HS-27A (cell line): ENCODE data around the gene LTBP2.

Experiments
- DNase-seq: peaks from one replicate; pipeline ENCODE4 v3.0.0-alpha.2; 2012; ENCODE audit warnings: low read depth, missing footprints

LTBP2 gene

GRCh38 chr14:74571901-74572725 is 39.9 kb downstream of the LTBP2 start:
- DNase-seq: peak; percentile 96

DNA sequence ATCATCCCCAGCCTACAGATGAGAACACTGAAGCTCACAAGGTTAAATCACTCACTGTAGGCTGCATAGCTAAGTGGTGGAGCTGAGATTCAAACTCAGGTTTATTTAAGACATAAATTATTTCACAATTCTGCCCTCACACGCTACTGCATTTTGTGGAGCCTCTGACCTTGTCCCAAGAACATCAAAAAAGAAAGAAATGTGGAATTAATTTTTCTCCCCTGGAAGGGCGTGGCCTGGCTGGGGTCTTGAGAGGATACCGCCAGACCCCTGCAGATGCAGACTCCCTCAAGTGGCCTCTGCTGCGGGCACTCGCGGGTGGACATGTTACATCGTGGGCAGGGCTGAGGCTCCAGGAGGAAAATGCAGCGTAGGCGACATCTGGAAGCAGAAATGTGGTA is 40.6 kb downstream of the LTBP2 start:
- DNase-seq: peak; percentile 29

- DNase-seq: no peak
Observed at GRCh38 chr14:74570696-74571095, 41.3 kb downstream of the LTBP2 start.

DNA sequence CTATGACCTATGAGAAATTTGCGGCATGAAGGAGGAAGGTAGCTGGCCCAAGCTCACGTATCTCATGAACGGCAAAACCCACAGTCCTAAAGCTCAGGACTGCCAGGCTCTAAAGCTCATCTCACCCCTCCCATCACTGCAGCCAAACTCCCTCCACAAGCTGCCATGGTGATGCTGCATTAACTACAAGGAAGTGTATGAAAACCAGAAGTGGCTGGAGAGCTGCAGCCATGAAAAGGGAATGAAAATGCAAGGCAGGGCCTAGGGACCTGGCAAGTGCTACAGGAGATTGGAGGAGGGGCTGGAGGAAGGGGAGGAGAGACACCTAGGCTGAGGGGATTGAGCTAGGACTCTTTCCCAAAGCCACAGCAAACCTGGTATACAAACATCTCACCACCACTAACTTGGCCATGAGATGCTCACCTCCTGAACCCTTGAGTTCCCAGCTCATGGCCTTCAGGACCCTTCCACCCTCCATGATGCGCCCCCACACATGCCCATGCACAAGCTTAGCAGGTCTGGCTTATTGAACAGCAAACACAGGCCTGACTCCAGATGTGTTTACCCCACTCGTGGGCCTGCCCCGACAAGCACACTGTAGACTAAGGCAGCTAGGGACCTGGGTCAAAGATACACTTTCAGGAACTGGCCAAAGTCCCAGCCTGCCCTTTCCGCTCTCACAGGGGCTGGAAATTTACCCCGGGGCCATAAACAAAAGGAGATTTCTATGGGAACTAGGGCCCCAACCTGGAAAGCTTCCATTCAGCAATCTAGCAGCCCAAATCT is 42.0 kb downstream of the LTBP2 start:
- DNase-seq: no peak

DNA sequence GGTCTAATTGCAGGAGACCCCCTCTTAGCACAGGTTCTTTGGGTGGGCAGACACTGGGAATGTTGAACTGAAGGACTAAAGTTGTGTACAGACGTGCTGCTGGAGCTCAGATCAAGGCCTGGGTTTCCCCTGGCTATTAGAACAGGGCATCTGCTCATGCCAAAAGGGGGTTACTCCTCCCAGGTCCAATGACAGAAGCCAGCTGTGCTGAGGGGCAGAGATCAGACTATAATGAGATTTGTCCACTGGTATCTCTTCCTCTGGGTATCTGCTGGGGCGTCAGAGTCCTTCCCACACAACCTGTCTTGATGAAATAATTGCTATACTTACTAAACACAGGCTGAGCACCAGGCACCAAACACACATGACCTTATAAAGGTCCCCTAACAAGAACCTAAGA is 42.6 kb downstream of the LTBP2 start:
- no peak for DNase-seq

GRCh38 chr14:74568911-74569310 is 43.1 kb downstream of the LTBP2 start:
- DNase-seq: no peak

DNA sequence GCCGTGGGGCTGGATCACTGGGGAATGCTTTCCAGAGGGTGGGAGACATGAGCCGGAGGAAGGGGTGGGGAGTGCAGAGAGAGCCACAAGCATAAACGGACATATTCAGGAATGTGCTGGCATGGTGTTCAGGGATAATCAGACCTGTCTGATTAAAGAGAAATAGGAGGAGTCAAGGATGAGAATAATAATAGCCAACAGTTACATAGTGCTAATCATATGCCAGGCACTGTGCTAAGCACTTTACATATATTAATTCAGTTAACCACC is 43.7 kb downstream of the LTBP2 start:
- DNase-seq: no peak

DNA sequence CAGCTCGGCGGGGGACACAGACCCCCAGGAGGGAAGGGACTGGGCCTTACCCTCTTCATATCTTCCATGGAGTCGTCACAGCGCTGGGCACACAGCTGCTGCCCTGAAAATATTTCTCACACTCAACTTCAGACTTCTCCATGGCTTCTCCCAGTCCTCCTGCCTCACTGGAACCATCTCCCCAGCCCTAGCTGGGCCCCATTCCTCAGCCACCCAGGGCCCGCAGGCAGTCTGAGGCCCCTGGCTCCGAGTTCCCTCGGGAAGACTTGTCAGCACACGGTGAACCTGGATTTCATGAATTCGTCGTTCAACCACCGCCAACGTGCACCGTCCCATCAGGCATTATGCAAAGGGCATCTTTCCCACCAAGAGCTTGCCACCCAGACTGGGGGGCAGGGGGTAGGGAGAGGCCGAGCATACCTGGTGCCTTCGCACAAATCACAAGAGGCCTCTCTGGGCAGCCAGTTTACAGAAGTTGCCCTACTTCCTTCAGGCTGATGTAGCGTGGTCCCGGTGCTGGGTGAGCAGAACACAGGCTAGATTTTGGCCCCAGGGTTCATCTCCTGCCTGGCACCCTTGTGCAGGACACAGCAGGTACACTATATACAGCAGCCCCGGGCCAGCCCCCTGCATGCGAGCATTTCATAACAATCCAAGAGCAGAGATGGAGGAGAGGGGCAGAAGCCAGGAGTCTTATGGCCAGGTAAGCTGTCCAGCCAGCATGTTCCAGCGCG is 44.2 kb downstream of the LTBP2 start:
- no peak for DNase-seq

GRCh38 chr14:74567219-74567618 is 44.8 kb downstream of the LTBP2 start:
- no peak for DNase-seq

- no peak for DNase-seq
Observed at GRCh38 chr14:74566174-74567141, 45.6 kb downstream of the LTBP2 start.

- no peak for DNase-seq
Observed at GRCh38 chr14:74563586-74564159, 48.4 kb downstream of the LTBP2 start.

DNA sequence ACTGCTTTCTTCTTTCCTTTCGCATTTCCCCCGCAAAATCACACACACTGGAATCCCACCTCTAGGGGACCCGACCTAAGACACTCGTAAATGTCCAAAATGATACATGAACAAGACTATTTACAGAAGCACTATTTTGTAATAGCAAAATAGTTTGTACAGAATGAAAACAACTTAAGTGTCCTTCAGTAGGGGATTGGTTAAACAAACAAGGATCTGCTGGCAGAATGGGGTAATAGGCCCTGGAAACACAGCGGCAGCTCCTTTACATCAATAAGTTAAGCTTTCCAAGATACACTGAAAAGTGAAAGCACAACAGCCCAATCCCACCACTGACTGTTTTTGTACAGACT is 48.8 kb downstream of the LTBP2 start:
- DNase-seq: no peak

GRCh38 chr14:74562515-74563232 is 49.4 kb downstream of the LTBP2 start:
- DNase-seq: no peak

DNA sequence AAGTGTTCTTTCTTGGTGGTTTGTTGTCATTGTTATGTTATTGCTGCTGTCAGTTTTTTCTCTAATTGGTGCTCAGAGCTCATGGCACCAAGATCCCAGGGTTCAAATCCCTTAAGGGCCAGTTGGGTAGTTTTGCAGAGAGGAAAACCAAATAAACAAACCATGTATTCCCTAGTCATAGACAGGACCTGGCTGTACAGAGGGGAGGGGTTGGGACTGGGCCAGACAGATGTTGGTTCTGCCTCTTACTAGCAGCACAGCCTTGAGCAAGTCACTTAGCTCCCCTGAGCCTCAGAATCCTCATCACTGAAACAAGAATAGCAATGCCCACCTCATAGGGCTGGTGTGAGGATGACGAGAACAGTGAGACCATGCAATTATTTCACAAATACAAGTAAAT is 53.4 kb downstream of the LTBP2 start:
- DNase-seq: no peak

- DNase-seq: no peak
Observed at GRCh38 chr14:74557691-74558090, 54.3 kb downstream of the LTBP2 start.

DNA sequence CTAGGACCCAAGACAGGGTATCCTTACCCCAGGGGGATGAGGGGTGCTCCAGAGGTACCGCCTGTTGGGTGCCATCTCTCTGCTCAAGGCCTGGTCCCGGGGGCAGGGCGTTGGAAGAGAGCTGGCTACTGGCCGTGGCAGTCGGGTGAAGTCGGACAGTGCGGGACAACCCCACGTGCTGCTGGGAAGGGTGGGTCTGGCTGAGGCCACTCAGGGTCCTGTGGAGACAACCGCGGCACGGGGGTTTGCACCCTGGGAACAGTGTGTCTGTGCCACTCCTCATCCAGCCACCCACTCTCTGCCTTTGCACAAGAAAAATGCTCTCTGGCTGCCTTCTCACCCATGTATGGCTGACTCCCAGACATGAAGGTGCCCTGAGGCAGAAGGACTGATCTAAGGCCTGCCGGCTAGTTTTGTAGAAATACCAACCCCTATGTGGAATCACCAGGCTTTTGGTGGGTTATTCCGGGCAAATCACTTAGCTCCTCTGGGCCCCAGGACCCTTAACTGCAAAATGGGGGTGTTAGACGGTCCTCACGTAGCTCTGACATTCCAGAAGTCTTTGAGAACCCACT is 56.5 kb downstream of the LTBP2 start:
- no peak for DNase-seq

DNA sequence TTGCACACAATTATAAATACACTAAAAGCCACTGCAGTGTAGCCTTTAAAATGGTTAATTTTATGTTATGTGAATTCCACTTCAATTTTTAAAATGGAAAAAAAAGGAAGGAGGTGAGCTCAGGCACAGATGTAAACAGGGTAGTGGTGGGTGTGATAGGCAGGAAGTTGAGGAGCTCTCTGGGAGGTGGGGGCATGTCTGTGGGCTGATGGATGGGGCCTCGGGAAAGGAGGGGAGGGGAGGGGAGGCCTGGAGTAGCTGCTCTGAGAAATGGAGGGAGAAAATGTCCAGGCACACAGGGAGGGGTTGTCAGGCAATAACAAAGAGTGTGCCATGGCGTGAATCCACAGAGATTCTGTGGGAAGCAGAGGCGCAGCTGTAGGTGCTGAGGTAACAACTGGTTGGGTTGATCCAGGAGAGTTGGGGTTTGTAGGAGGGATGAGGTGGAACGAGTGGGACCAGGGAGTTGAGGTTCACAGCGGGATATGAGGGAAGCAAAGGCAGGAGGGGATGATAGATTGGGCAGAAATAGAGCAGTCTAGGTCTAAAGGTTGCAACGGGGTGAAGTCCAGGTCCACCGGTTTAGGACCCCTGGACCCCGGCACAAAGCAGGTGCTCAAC is 57.2 kb downstream of the LTBP2 start:
- no peak for DNase-seq

GRCh38 chr14:74552623-74553022 is 59.4 kb downstream of the LTBP2 start:
- no peak for DNase-seq

DNA sequence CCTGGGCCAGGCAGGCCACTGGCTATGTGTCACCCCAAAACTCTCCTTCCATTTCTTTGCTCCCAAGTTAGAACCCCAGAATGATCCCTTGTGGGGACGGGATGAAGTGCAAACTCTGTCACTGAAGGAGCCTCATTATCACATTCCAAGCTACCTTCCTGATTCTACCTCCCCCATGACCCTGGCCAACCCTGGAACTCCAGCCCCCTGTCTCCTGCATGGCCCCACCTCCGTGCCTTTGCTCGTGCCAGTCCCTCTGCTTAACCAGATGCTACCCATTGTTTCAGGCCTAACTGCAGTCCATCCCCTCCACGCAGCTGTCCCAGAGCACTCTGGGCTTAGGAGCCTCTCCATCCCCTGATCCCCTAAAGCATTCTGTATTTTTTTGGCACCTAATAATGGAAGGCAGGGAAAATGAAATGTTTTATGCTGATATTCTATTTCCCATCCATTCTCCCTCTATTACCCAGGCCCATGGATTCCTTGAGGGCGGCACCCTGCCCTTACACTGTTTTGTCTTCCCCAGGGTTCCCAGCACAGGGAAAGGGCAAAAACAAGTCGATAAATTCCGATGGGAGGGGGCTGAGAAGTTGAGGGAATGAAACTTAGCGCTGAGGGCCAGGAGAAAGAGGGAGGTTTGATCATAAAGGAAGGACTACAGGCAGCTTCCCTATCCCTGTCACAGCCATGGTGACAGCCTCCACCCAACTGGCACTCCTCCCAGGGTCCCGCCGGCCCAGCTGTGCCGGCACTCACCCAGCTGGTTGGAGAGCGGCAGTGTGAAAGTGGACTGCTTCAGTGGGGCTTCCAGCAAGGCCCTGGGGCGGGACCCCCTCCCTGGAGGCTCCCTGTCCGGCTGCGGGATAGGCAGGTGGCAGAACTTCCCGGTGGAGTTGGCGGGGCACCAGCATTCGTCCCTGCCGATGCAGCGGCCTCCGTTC is 60.3 kb downstream of the LTBP2 start:
- no peak for DNase-seq
